Measurements from ENCODE around the gene INO80E.

Gene INO80E

GRCh38 chr16:30009085-30009862 lies 13.2 kb downstream of the INO80E start:
- no peak for ATAC-seq
- no peak for TF ChIP-seq TCF4 (CRISPR knock-in tag; IDR thresholded peaks at IDR 0.05; ENCODE audit: borderline replicate concordance)
- no peak for TF ChIP-seq TOX (CRISPR knock-in tag; IDR thresholded peaks at IDR 0.05; ENCODE audit: borderline replicate concordance)
- TF ChIP-seq OSR1 (CRISPR knock-in tag; IDR thresholded peaks at IDR 0.05), result no peak
- TF ChIP-seq BACH2 (CRISPR knock-in tag; IDR thresholded peaks at IDR 0.05; ENCODE audit: borderline replicate concordance), result no peak
- TF ChIP-seq, protein P1, sequence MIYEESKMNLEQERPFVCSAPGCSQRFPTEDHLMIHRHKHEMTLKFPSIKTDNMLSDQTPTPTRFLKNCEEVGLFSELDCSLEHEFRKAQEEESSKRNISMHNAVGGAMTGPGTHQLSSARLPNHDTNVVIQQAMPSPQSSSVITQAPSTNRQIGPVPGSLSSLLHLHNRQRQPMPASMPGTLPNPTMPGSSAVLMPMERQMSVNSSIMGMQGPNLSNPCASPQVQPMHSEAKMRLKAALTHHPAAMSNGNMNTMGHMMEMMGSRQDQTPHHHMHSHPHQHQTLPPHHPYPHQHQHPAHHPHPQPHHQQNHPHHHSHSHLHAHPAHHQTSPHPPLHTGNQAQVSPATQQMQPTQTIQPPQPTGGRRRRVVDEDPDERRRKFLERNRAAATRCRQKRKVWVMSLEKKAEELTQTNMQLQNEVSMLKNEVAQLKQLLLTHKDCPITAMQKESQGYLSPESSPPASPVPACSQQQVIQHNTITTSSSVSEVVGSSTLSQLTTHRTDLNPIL (CRISPR knock-in tag; IDR thresholded peaks at IDR 0.05; ENCODE audit: low read depth), result no peak
- TF ChIP-seq ZC3H10 (CRISPR knock-in tag; IDR thresholded peaks at IDR 0.05), result no peak
- TF ChIP-seq ZNF70 (CRISPR knock-in tag; IDR thresholded peaks at IDR 0.05), result no peak
- TF ChIP-seq ZNF8 (CRISPR knock-in tag; IDR thresholded peaks at IDR 0.05), result no peak
- TF ChIP-seq CSRNP3 (CRISPR knock-in tag; IDR thresholded peaks at IDR 0.05), result no peak
- TF ChIP-seq ESRRG (CRISPR knock-in tag; IDR thresholded peaks at IDR 0.05), result no peak
- TF ChIP-seq ZNF565 (CRISPR knock-in tag; conservative IDR thresholded peaks at IDR 0.05; ENCODE audit: low read depth), result no peak
- TF ChIP-seq, protein P2, sequence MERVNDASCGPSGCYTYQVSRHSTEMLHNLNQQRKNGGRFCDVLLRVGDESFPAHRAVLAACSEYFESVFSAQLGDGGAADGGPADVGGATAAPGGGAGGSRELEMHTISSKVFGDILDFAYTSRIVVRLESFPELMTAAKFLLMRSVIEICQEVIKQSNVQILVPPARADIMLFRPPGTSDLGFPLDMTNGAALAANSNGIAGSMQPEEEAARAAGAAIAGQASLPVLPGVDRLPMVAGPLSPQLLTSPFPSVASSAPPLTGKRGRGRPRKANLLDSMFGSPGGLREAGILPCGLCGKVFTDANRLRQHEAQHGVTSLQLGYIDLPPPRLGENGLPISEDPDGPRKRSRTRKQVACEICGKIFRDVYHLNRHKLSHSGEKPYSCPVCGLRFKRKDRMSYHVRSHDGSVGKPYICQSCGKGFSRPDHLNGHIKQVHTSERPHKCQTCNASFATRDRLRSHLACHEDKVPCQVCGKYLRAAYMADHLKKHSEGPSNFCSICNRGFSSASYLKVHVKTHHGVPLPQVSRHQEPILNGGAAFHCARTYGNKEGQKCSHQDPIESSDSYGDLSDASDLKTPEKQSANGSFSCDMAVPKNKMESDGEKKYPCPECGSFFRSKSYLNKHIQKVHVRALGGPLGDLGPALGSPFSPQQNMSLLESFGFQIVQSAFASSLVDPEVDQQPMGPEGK (CRISPR knock-in tag; IDR thresholded peaks at IDR 0.05; ENCODE audit: borderline replicate concordance), result no peak

DNA sequence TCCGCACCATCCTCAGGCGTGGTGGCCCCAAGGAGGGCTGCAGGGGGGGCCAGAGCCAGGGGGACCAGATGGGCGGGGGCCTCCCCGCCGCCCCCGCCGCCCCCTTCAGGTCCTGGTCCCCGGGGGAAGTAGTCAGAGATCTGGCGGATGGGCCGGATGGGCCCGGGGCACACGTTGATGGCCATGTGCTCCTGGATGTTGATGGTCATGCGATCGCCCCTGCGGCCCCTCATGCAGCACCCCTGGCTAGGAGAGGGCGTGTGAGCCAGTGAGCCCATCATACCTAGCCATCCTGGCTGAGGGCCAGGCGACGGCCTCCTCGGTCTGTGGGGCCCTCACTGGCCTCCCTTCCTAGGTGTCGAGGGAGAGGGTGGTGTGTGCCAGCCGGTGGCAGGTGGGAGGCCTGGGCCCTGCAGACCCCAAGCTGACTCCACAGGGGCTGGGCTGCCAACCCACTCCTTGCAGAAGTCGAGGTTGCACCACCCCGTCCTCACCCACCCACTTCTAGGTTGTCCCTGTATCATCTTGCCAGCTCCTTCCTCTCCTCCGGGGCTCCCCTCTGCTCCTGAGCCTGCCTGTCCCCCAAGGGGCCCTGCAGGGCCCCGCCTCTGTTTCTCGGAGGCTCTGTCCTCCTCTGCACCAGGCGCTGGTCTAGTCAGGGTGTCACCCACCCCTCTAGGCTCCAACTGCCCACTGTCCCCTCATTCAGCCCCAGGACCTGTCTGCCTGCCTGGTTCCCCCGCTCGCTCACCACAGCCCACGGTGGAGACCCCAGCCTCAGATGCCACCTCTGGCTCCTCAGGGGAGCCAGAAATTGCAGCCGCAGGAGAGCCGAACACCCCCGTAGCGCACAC lies 14.2 kb downstream of the INO80E start:
- TF ChIP-seq TCF4 (CRISPR knock-in tag; IDR thresholded peaks at IDR 0.05; ENCODE audit: borderline replicate concordance) (no peak), ZFP3 (CRISPR knock-in tag; IDR thresholded peaks at IDR 0.05) (no peak), TOX (CRISPR knock-in tag; IDR thresholded peaks at IDR 0.05; ENCODE audit: borderline replicate concordance) (no peak), OSR1 (CRISPR knock-in tag; IDR thresholded peaks at IDR 0.05) (no peak), SNAI2 (CRISPR knock-in tag; IDR thresholded peaks at IDR 0.05) (no peak), ESRRG (CRISPR knock-in tag; IDR thresholded peaks at IDR 0.05) (no peak), CSRNP3 (CRISPR knock-in tag; IDR thresholded peaks at IDR 0.05) (no peak), CSDC2 (CRISPR knock-in tag; IDR thresholded peaks at IDR 0.05) (no peak), BACH2 (CRISPR knock-in tag; IDR thresholded peaks at IDR 0.05; ENCODE audit: borderline replicate concordance) (no peak)
- TF ChIP-seq, protein P3, sequence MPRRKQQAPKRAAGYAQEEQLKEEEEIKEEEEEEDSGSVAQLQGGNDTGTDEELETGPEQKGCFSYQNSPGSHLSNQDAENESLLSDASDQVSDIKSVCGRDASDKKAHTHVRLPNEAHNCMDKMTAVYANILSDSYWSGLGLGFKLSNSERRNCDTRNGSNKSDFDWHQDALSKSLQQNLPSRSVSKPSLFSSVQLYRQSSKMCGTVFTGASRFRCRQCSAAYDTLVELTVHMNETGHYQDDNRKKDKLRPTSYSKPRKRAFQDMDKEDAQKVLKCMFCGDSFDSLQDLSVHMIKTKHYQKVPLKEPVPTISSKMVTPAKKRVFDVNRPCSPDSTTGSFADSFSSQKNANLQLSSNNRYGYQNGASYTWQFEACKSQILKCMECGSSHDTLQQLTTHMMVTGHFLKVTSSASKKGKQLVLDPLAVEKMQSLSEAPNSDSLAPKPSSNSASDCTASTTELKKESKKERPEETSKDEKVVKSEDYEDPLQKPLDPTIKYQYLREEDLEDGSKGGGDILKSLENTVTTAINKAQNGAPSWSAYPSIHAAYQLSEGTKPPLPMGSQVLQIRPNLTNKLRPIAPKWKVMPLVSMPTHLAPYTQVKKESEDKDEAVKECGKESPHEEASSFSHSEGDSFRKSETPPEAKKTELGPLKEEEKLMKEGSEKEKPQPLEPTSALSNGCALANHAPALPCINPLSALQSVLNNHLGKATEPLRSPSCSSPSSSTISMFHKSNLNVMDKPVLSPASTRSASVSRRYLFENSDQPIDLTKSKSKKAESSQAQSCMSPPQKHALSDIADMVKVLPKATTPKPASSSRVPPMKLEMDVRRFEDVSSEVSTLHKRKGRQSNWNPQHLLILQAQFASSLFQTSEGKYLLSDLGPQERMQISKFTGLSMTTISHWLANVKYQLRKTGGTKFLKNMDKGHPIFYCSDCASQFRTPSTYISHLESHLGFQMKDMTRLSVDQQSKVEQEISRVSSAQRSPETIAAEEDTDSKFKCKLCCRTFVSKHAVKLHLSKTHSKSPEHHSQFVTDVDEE (CRISPR knock-in tag; IDR thresholded peaks at IDR 0.05), result no peak
- TF ChIP-seq, protein P4, sequence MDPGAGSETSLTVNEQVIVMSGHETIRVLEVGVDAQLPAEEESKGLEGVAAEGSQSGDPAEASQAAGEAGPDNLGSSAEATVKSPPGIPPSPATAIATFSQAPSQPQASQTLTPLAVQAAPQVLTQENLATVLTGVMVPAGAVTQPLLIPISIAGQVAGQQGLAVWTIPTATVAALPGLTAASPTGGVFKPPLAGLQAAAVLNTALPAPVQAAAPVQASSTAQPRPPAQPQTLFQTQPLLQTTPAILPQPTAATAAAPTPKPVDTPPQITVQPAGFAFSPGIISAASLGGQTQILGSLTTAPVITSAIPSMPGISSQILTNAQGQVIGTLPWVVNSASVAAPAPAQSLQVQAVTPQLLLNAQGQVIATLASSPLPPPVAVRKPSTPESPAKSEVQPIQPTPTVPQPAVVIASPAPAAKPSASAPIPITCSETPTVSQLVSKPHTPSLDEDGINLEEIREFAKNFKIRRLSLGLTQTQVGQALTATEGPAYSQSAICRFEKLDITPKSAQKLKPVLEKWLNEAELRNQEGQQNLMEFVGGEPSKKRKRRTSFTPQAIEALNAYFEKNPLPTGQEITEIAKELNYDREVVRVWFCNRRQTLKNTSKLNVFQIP (CRISPR knock-in tag; IDR thresholded peaks at IDR 0.05; ENCODE audit: borderline replicate concordance, low read depth), result no peak
- TF ChIP-seq, protein P2 (CRISPR knock-in tag; IDR thresholded peaks at IDR 0.05; ENCODE audit: borderline replicate concordance), result no peak
- no peak; the same call in 2 of the 3 replicates for ATAC-seq
